GM23338 (cell line): Measurements from ENCODE around the gene PPHLN1. TPM values are rescaled to one million over a fixed set of nuclear protein-coding genes. Genes with fewer than 3 reads are reported as not detected.

ENCODE experiments used
- ATAC-seq: fragments of 200-7000 bp; cut with Tn5 transposase; 3 replicates; pipeline ENCODE4 v1.9.1; 2020
- DNase-seq: peaks from one replicate; pipeline ENCODE4 v3.0.0-alpha.2; 2015; ENCODE audit warnings: low spot score
- H2AFZ ChIP-seq: fragments of 200-600 bp; sonication (generic); 2 replicates; pipeline ENCODE4 v1.8.0; 2016; ENCODE audit warnings: antibody characterized with exemption, mild to moderate bottlenecking, moderate library complexity
- H3F3A ChIP-seq: fragments of 200-600 bp; sonication (generic); replicated peaks from 2 replicates; pipeline ENCODE4 v1.8.0; 2017; ENCODE audit warnings: antibody characterized with exemption, mixed run types, low read depth
- H3K27ac ChIP-seq: fragments of 200-600 bp; sonication (generic); 2 replicates; pipeline ENCODE4 v1.6.1; 2016; ENCODE audit warnings: low read depth
- H3K27me3 ChIP-seq: fragments of 200-600 bp; sonication (generic); 2 replicates; pipeline ENCODE4 v1.8.0; 2016; ENCODE audit warnings: mild to moderate bottlenecking, mixed run types, moderate library complexity; ENCODE audit not compliant: insufficient read depth
- H3K36me3 ChIP-seq: fragments of 200-600 bp; sonication (generic); 2 replicates; pipeline ENCODE4 v1.8.0; 2016; ENCODE audit warnings: mild to moderate bottlenecking; ENCODE audit not compliant: insufficient read depth
- H3K4me1 ChIP-seq: fragments of 200-600 bp; sonication (generic); 2 replicates; pipeline ENCODE4 v1.8.0; 2016; ENCODE audit warnings: mild to moderate bottlenecking, moderate library complexity; ENCODE audit not compliant: insufficient read depth
- H3K4me2 ChIP-seq: fragments of 200-600 bp; sonication (generic); 2 replicates; pipeline ENCODE4 v1.7.1; 2017; ENCODE audit warnings: mixed run types
- H3K4me3 ChIP-seq: fragments of 200-600 bp; sonication (generic); 2 replicates; pipeline ENCODE4 v1.6.1; 2016; ENCODE audit warnings: mixed run types
- H3K79me2 ChIP-seq: fragments of 200-600 bp; sonication (generic); replicated peaks from 2 replicates; pipeline ENCODE4 v1.8.0; 2017; ENCODE audit warnings: mild to moderate bottlenecking; ENCODE audit not compliant: insufficient read depth
- H3K9me2 ChIP-seq: fragments of 200-600 bp; sonication (generic); 2 replicates; pipeline ENCODE4 v1.8.0; 2017; ENCODE audit not compliant: insufficient read depth
- H4K20me1 ChIP-seq: fragments of 200-600 bp; sonication (generic); replicated peaks from 2 replicates; pipeline ENCODE4 v1.8.0; 2017; ENCODE audit warnings: mild to moderate bottlenecking; ENCODE audit not compliant: insufficient read depth
- H3K27ac Mint-ChIP-seq: 2 replicates; pipeline ENCODE4 v1.8.0; 2020; ENCODE audit warnings: inconsistent platforms, mild to moderate bottlenecking, moderate library complexity, mixed read lengths
- H3K27me3 Mint-ChIP-seq: 3 replicates; pipeline ENCODE4 v1.8.0; 2022; ENCODE audit warnings: low read depth, mild to moderate bottlenecking, moderate library complexity, mixed read lengths, inconsistent platforms; ENCODE audit not compliant: insufficient read depth, poor library complexity
- H3K36me3 Mint-ChIP-seq: 3 replicates; pipeline ENCODE4 v1.8.0; 2021; ENCODE audit warnings: low read depth, mild to moderate bottlenecking, inconsistent platforms, moderate library complexity, mixed read lengths
- H3K4me1 Mint-ChIP-seq: 3 replicates; pipeline ENCODE4 v1.8.0; 2020; ENCODE audit warnings: mild to moderate bottlenecking, inconsistent platforms, mixed read lengths
- H3K4me3 Mint-ChIP-seq: 3 replicates; pipeline ENCODE4 v1.8.0; 2021; ENCODE audit warnings: moderate library complexity, mild to moderate bottlenecking, inconsistent platforms, mixed read lengths
- H3K9me3 Mint-ChIP-seq: 3 replicates; pipeline ENCODE4 v1.8.0; 2020; ENCODE audit warnings: moderate library complexity, mild to moderate bottlenecking, inconsistent platforms, mixed read lengths
- CREB1 ChIP-seq: fragments of 250-450 bp; sonication (Bioruptor Pico); IDR thresholded peaks from 2 replicates; pipeline ENCODE4 v1.5.0; 2020; ENCODE audit warnings: low read depth, mild to moderate bottlenecking, moderate library complexity
- CTCF ChIP-seq, 2 experiments: fragments of 200-600 bp in 1 of 2; sonication (generic) in 1 of 2; conservative IDR thresholded peaks; 2 replicates each; pipeline versions ENCODE4 v1.5.1 to v1.6.1; 2016 to 2017; ENCODE audit warnings: antibody characterized with exemption in 2 of 2, low read depth in 2 of 2, mild to moderate bottlenecking in 2 of 2, moderate library complexity in 1 of 2
- EZH2 ChIP-seq: fragments of 200-600 bp; sonication (generic); IDR thresholded peaks from one replicate; pipeline ENCODE4 v1.8.0; 2017; ENCODE audit warnings: antibody characterized with exemption, mild to moderate bottlenecking, low read depth; ENCODE audit not compliant: unreplicated experiment
- EZH2phosphoT487 ChIP-seq: fragments of 200-600 bp; sonication (generic); IDR thresholded peaks from one replicate; pipeline ENCODE4 v1.8.1; 2018; ENCODE audit warnings: antibody characterized with exemption; ENCODE audit not compliant: unreplicated experiment
- POLR2AphosphoS5 ChIP-seq: IDR thresholded peaks from 2 replicates; pipeline ENCODE4 v1.6.1; 2016; ENCODE audit warnings: antibody characterized with exemption, low read depth
- ZNF114 ChIP-seq: fragments of 250-450 bp; sonication (Bioruptor Pico); IDR thresholded peaks from 2 replicates; pipeline ENCODE4 v1.5.0; 2020; ENCODE audit warnings: mild to moderate bottlenecking, moderate library complexity
- ZNF331 ChIP-seq: fragments of 250-450 bp; sonication (Bioruptor Pico); IDR thresholded peaks from 2 replicates; pipeline ENCODE4 v1.5.0; 2020; ENCODE audit warnings: low read depth, mild to moderate bottlenecking, moderate library complexity
- ZNF462 ChIP-seq: fragments of 250-450 bp; sonication (Bioruptor Pico); IDR thresholded peaks from 2 replicates; pipeline ENCODE4 v1.5.0; 2020; ENCODE audit warnings: mild to moderate bottlenecking, moderate library complexity
- polyA plus RNA-seq: library from polyadenylated mRNA; unstranded; fragments of >200 nt; fragmentation: Nextera tagmentation; extraction: Ambion mirVana; gene quantifications from 2 replicates; pipeline ENCODE4 v1.2.1, GENCODE V29; 2016
- total RNA-seq: library from RNA; depleted of rRNA; stranded (reverse); fragments of >200 nt; shearing (Covaris generic); gene quantifications from 2 replicates; pipeline ENCODE4 v1.2.3, GENCODE V29; 2014

PPHLN1 gene
- total and polyA plus RNA-seq, 2 experiments from 2014 or later, result 93.0 to 103 TPM

- H4K20me1 ChIP-seq, result peaks cover 63% of the 10 kb centered on the region
- Mint-ChIP-seq H3K27me3 (peaks cover 5% of the 10 kb centered on the region), H3K4me3 (no peak overlapping the region), H3K27ac (no peak overlapping the region), H3K4me1 (peaks cover 38% of the 10 kb centered on the region), H3K36me3 (peaks cover 6% of the 10 kb centered on the region; the same call in 2 of the 3 replicates), H3K9me3 (no peaks in the 10 kb centered on the region)
- TF ChIP-seq CTCF (conservative IDR thresholded peaks at IDR 0.05; ENCODE audit: low read depth in 2 of 2), result peak; percentile 39 to 56
- TF ChIP-seq ZNF331 (CRISPR knock-in tag), result no peak
- peaks cover 7% of the 10 kb centered on the region; the same call in 1 of the 2 replicates for H3K36me3 ChIP-seq
- no peaks in the 10 kb centered on the region for H3K27me3 ChIP-seq
- H3K4me1 ChIP-seq, result peaks cover 25% of the 10 kb centered on the region; the same call in 1 of the 2 replicates
- no peak overlapping the region for H3K27ac ChIP-seq
- no peak overlapping the region for H3K4me3 ChIP-seq
- ATAC-seq, result no peak
- no peak overlapping the region for H3K4me2 ChIP-seq
- no peaks in the 10 kb centered on the region for H3F3A ChIP-seq
- peak; percentile 40 for DNase-seq
- H3K9me2 ChIP-seq, result no peaks in the 10 kb centered on the region
- no peak overlapping the region for H2AFZ ChIP-seq
- peaks cover 99% of the 10 kb centered on the region for H3K79me2 ChIP-seq
Measured at GRCh38 chr12:42332301-42333285, 6.6 kb downstream of the PPHLN1 start.

GRCh38 chr12:42336286-42336685 lies 10.3 kb downstream of the PPHLN1 start:
- no peak overlapping the region for H3K27ac Mint-ChIP-seq
- Histone ChIP-seq H3K79me2 (peaks cover 97% of the 10 kb centered on the region), H4K20me1 (peaks cover 46% of the 10 kb centered on the region), H3K27me3 (no peaks in the 10 kb centered on the region), H2AFZ (no peak overlapping the region), H3K36me3 (peaks cover 7% of the 10 kb centered on the region; the same call in 1 of the 2 replicates), H3K27ac (no peak overlapping the region), H3K9me2 (no peaks in the 10 kb centered on the region), H3K4me2 (no peak overlapping the region), H3F3A (no peaks in the 10 kb centered on the region), H3K4me1 (0 out of 2 replicates have a peak, but pooled peaks cover 17% of the 10 kb centered on the region), H3K4me3 (no peak overlapping the region)
- no peak for DNase-seq
- no peak for ATAC-seq
- no peaks in the 10 kb centered on the region for H3K9me3 Mint-ChIP-seq
- peaks cover 27% of the 10 kb centered on the region for H3K4me1 Mint-ChIP-seq
- H3K27me3 Mint-ChIP-seq, result no peaks in the 10 kb centered on the region
- no peak overlapping the region for H3K4me3 Mint-ChIP-seq
- peaks cover 6% of the 10 kb centered on the region; the same call in 2 of the 3 replicates for H3K36me3 Mint-ChIP-seq
- TF ChIP-seq ZNF462 (CRISPR knock-in tag) (no peak), EZH2phosphoT487 (no peak), CREB1 (no peak), ZNF114 (CRISPR knock-in tag) (no peak), CTCF (conservative IDR thresholded peaks at IDR 0.05; ENCODE audit: low read depth in 2 of 2) (no peak), POLR2AphosphoS5 (no peak), EZH2 (no peak)
